Activated CD4-positive, alpha-beta T cell treated with anti-CD3 and anti-CD28 coated beads, Interleukin-2, amount 10 ng/mL, durations not matched to agents 7 days and 5 days (primary cell): ENCODE data around the gene ZBTB17. TPM values are rescaled to one million over a fixed set of nuclear protein-coding genes. Genes with fewer than 3 reads are reported as not detected.

ENCODE experiments used
- CTCF ChIA-PET: fragments of 350-600 bp; sonication (Branson Sonifier 250); formaldehyde crosslinking; loops from one replicate; lab custom pipeline; 2021; ENCODE audit warnings: antibody characterized with exemption; lab: Charles Lee
- POLR2A ChIA-PET: fragments of 350-600 bp; sonication (Branson Sonifier 250); formaldehyde crosslinking; loops from one replicate; lab custom pipeline; 2021; ENCODE audit warnings: antibody characterized with exemption; lab: Charles Lee
- DNase-seq: peaks from one replicate; pipeline ENCODE4 v3.0.0-alpha.2; 2020
- H3K27ac Mint-ChIP-seq: one replicate; pipeline ENCODE4 v1.8.0; 2021; ENCODE audit warnings: mild to moderate bottlenecking, moderate library complexity, mixed read lengths
- H3K27me3 Mint-ChIP-seq: one replicate; pipeline ENCODE4 v1.8.0; 2021; ENCODE audit warnings: mixed read lengths
- H3K36me3 Mint-ChIP-seq: one replicate; pipeline ENCODE4 v1.8.0; 2021; ENCODE audit warnings: low read depth, mixed read lengths
- H3K4me1 Mint-ChIP-seq: one replicate; pipeline ENCODE4 v1.8.0; 2021; ENCODE audit warnings: mixed read lengths
- H3K4me3 Mint-ChIP-seq: one replicate; pipeline ENCODE4 v1.8.0; 2021; ENCODE audit warnings: mild to moderate bottlenecking, moderate library complexity, mixed read lengths
- H3K9me3 Mint-ChIP-seq: one replicate; pipeline ENCODE4 v1.8.0; 2021; ENCODE audit warnings: mixed read lengths
- total RNA-seq, 2 experiments: library from RNA; stranded (reverse); gene quantifications; one replicate each; pipeline ENCODE4 v1.2.3, GENCODE V29; 2021

Gene ZBTB17
- total RNA-seq, 2 experiments from 2014 or later, result 34.8 to 38.8 TPM

GRCh38 chr1:15970911-15971310 is 5.0 kb downstream of the ZBTB17 start:
- POLR2A ChIA-PET, result no interaction called here
- no peak for DNase-seq
- H3K4me1 Mint-ChIP-seq, result peaks cover 49% of the 10 kb centered on the region
- no peak overlapping the region for H3K27ac Mint-ChIP-seq
- H3K9me3 Mint-ChIP-seq, result no peaks in the 10 kb centered on the region
- peaks cover 53% of the 10 kb centered on the region for H3K36me3 Mint-ChIP-seq
- CTCF ChIA-PET, result no interaction called here
- H3K27me3 Mint-ChIP-seq, result no peaks in the 10 kb centered on the region
- H3K4me3 Mint-ChIP-seq, result no peak overlapping the region

GRCh38 chr1:15969321-15969880 is 6.5 kb downstream of the ZBTB17 start:
- ChIA-PET POLR2A (no interaction called here), CTCF (interaction anchor here (0.6 to 1.0 kb wide), 2 partner anchors 18 to 154 kb away, joined by 3 to 4 read pairs; no protein-coding TSS in a partner anchor)
- Mint-ChIP-seq H3K27ac (no peak overlapping the region), H3K4me1 (peaks cover 52% of the 10 kb centered on the region), H3K4me3 (no peak overlapping the region), H3K9me3 (no peaks in the 10 kb centered on the region), H3K36me3 (peaks cover 64% of the 10 kb centered on the region), H3K27me3 (no peaks in the 10 kb centered on the region)
- DNase-seq, result no peak

- Mint-ChIP-seq H3K4me1 (peaks cover 58% of the 10 kb centered on the region), H3K9me3 (no peaks in the 10 kb centered on the region), H3K36me3 (peaks cover 61% of the 10 kb centered on the region), H3K27ac (no peak overlapping the region), H3K27me3 (no peaks in the 10 kb centered on the region), H3K4me3 (no peak overlapping the region)
- CTCF ChIA-PET, result interaction anchor here (0.6 to 1.5 kb wide), 2 partner anchors 8 to 176 kb away, joined by 4 read pairs; partner anchors contain the start of gene ZBTB17
- DNase-seq, result no peak
- POLR2A ChIA-PET, result no interaction called here
These were observed 7.7 kb downstream of the ZBTB17 start for GRCh38 chr1:15968172-15968571.

- Mint-ChIP-seq H3K4me1 (peaks cover 59% of the 10 kb centered on the region), H3K4me3 (no peak overlapping the region), H3K27me3 (no peaks in the 10 kb centered on the region), H3K27ac (no peak overlapping the region), H3K9me3 (no peaks in the 10 kb centered on the region), H3K36me3 (peaks cover 51% of the 10 kb centered on the region)
- CTCF ChIA-PET, result interaction anchor here (1.0 to 1.5 kb wide), 3 partner anchors 9 to 13 kb away, joined by 3 to 4 read pairs (median 3); partner anchors contain the start of gene ZBTB17
- POLR2A ChIA-PET, result interaction anchor here (0.6 to 0.7 kb wide), 2 partner anchors 10 to 120 kb away, joined by 3 read pairs; no protein-coding TSS in a partner anchor
- DNase-seq, result no peak
These were observed 9.0 kb downstream of the ZBTB17 start for GRCh38 chr1:15966956-15967344.

- Mint-ChIP-seq H3K27me3 (no peaks in the 10 kb centered on the region), H3K4me1 (peaks cover 57% of the 10 kb centered on the region), H3K27ac (peak overlapping the region; percentile 86), H3K36me3 (peaks cover 50% of the 10 kb centered on the region), H3K9me3 (no peaks in the 10 kb centered on the region), H3K4me3 (peak overlapping the region; percentile 30)
- ChIA-PET POLR2A (interaction anchor here (0.6 to 0.7 kb wide), 2 partner anchors 10 kb away, joined by 3 to 4 read pairs; no protein-coding TSS in a partner anchor), CTCF (interaction anchor here (0.6 to 1.5 kb wide), 5 partner anchors 8 to 128 kb away, joined by 3 to 4 read pairs (median 3); partner anchors contain the start of gene ZBTB17)
- peak; percentile 56 for DNase-seq
These were observed 9.6 kb downstream of the ZBTB17 start for GRCh38 chr1:15966081-15966955.

- Mint-ChIP-seq H3K4me1 (peaks cover 61% of the 10 kb centered on the region), H3K27ac (peak overlapping the region; percentile 86), H3K36me3 (peaks cover 44% of the 10 kb centered on the region), H3K27me3 (no peaks in the 10 kb centered on the region), H3K9me3 (no peaks in the 10 kb centered on the region), H3K4me3 (peak overlapping the region; percentile 30)
- POLR2A ChIA-PET, result no interaction called here
- DNase-seq, result no peak
- CTCF ChIA-PET, result interaction anchor here (0.6 to 1.0 kb wide), 2 partner anchors 11 to 127 kb away, joined by 3 to 4 read pairs; partner anchors contain the start of gene ZBTB17
These were observed 10.6 kb downstream of the ZBTB17 start for GRCh38 chr1:15965228-15965767.

GRCh38 chr1:15963968-15964648 is 11.8 kb downstream of the ZBTB17 start:
- Mint-ChIP-seq H3K9me3 (no peaks in the 10 kb centered on the region), H3K36me3 (peaks cover 33% of the 10 kb centered on the region), H3K27me3 (no peaks in the 10 kb centered on the region), H3K4me1 (peaks cover 65% of the 10 kb centered on the region), H3K4me3 (peak overlapping the region; percentile 26), H3K27ac (peak overlapping the region; percentile 77)
- DNase-seq, result no peak
- ChIA-PET CTCF (interaction anchor here (0.6 to 1.3 kb wide), 7 partner anchors 10 to 168 kb away, joined by 3 to 7 read pairs (median 3); partner anchors contain the start of gene ZBTB17), POLR2A (interaction anchor here (0.6 to 1.3 kb wide), 3 partner anchors 11 to 41 kb away, joined by 3 to 13 read pairs (median 4); partner anchors contain the start of gene ZBTB17)

GRCh38 chr1:15963363-15963967 is 12.4 kb downstream of the ZBTB17 start:
- no peak for DNase-seq
- ChIA-PET CTCF (interaction anchor here (0.6 to 1.3 kb wide), 5 partner anchors 9 to 20 kb away, joined by 3 to 7 read pairs (median 4); partner anchors contain the start of gene ZBTB17), POLR2A (interaction anchor here (1.3 kb wide), 1 partner anchor 12 kb away, joined by 4 read pairs; the partner anchor contains the start of gene ZBTB17)
- Mint-ChIP-seq H3K36me3 (peaks cover 28% of the 10 kb centered on the region), H3K27ac (peak overlapping the region; percentile 77), H3K4me3 (no peak overlapping the region), H3K9me3 (no peaks in the 10 kb centered on the region), H3K4me1 (peaks cover 68% of the 10 kb centered on the region), H3K27me3 (no peaks in the 10 kb centered on the region)

GRCh38 chr1:15962671-15963362 is 13.1 kb downstream of the ZBTB17 start:
- H3K4me3 Mint-ChIP-seq, result no peak overlapping the region
- H3K27me3 Mint-ChIP-seq, result no peaks in the 10 kb centered on the region
- CTCF ChIA-PET, result no interaction called here
- H3K4me1 Mint-ChIP-seq, result peaks cover 65% of the 10 kb centered on the region
- peaks cover 22% of the 10 kb centered on the region for H3K36me3 Mint-ChIP-seq
- DNase-seq, result no peak
- H3K27ac Mint-ChIP-seq, result peak overlapping the region; percentile 72
- no peaks in the 10 kb centered on the region for H3K9me3 Mint-ChIP-seq
- POLR2A ChIA-PET, result no interaction called here

GRCh38 chr1:15962176-15962575 is 13.7 kb downstream of the ZBTB17 start:
- no peak overlapping the region for H3K27ac Mint-ChIP-seq
- H3K9me3 Mint-ChIP-seq, result no peaks in the 10 kb centered on the region
- ChIA-PET POLR2A (no interaction called here), CTCF (interaction anchor here (1.2 kb wide), 1 partner anchor 42 kb away, joined by 3 read pairs; no protein-coding TSS in a partner anchor)
- peaks cover 20% of the 10 kb centered on the region for H3K36me3 Mint-ChIP-seq
- DNase-seq, result no peak
- H3K4me1 Mint-ChIP-seq, result peaks cover 64% of the 10 kb centered on the region
- H3K4me3 Mint-ChIP-seq, result no peak overlapping the region
- no peaks in the 10 kb centered on the region for H3K27me3 Mint-ChIP-seq

- ChIA-PET POLR2A (no interaction called here), CTCF (interaction anchor here (0.8 to 1.2 kb wide), 2 partner anchors 19 to 42 kb away, joined by 3 read pairs; no protein-coding TSS in a partner anchor)
- Mint-ChIP-seq H3K36me3 (peaks cover 21% of the 10 kb centered on the region), H3K9me3 (no peaks in the 10 kb centered on the region), H3K27ac (no peak overlapping the region), H3K4me3 (no peak overlapping the region), H3K27me3 (no peaks in the 10 kb centered on the region), H3K4me1 (peaks cover 61% of the 10 kb centered on the region)
- no peak for DNase-seq
These were observed 14.4 kb downstream of the ZBTB17 start for GRCh38 chr1:15961492-15961891.
